Activated CD4-positive, alpha-beta T cell treated with anti-CD3 and anti-CD28 coated beads for 24 hours (primary cell): ENCODE measurements around the gene VEPH1.

Experiments
- DNase-seq, 2 donors: peaks; one replicate each; pipeline ENCODE4 v3.0.0-alpha.2; 2020; ENCODE audit warnings: low read depth in 2 of 2

Gene VEPH1

DNA sequence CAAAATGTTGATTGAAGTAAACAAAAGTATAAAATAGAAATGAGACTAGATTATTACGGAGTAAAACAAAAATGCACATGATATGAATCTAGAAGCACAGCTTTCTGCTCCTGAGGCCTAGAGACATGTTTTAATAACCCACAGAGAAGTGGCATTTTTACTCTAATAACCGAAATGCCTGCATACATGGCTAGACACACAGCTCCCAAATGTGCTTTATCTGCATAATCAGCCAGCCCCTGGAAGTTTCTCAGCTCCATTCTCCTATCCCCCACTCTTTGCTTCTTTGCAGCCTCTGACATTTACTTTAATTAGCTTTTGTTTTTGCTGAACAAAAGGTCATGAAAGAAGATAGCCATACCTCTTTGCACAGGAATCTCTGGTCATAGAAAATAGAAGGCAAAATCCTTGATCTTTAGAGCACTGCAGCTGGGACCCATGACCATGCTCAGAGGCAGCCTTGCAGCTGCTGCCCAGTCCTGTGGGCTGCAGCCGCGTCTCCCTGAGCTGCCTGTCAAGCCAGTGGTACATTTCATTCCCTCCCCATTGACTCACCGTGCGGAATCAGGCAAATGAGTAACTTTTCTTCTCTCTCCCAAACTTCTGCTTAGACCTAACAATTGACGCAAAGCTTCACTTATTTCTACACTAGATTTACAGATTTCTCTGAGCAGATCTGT is at the start of gene VEPH1:
Gene VEPH1, minus strand, starts transcription at position 501 of the 680 bp plus-strand sequence. CDS start 8,067 bp downstream, outside the sequence.
- DNase-seq: no peak

- no peak for DNase-seq
These were observed 48.7 kb upstream of the VEPH1 start for GRCh38 chr3:157551961-157552360.

- DNase-seq: no peak
These were observed 46.3 kb upstream of the VEPH1 start for GRCh38 chr3:157549498-157549897.

GRCh38 chr3:157544501-157545130 is 41.4 kb upstream of the VEPH1 start:
- no peak for DNase-seq

DNA sequence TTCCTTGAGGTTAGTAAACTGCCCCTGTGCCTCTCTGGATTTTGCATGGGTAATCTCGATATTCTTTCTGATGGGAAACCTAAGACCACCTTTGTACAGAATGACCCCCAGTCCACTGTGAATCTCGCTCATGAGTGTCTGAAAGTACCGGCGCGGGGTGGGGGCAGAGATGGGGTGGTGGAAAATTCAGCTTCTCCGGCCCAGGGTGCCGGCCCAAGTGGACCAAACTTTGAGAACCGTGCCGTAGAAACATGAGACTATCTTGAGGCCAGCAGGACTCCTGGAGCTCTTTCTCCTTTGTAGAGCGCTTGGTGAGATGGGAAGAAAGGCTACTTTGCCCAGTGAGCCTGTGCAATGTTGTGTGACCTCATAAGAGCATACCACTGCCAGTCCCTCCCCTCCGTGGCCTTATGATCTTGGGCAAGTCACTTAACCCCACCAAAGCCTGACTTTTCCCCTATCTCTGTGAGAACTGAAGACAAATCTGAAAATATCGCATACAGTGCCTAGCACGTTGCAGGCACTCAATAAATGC is 40.4 kb upstream of the VEPH1 start:
- no peak for DNase-seq

- DNase-seq: no peak
These were observed 39.7 kb upstream of the VEPH1 start for GRCh38 chr3:157542711-157543500.

DNA sequence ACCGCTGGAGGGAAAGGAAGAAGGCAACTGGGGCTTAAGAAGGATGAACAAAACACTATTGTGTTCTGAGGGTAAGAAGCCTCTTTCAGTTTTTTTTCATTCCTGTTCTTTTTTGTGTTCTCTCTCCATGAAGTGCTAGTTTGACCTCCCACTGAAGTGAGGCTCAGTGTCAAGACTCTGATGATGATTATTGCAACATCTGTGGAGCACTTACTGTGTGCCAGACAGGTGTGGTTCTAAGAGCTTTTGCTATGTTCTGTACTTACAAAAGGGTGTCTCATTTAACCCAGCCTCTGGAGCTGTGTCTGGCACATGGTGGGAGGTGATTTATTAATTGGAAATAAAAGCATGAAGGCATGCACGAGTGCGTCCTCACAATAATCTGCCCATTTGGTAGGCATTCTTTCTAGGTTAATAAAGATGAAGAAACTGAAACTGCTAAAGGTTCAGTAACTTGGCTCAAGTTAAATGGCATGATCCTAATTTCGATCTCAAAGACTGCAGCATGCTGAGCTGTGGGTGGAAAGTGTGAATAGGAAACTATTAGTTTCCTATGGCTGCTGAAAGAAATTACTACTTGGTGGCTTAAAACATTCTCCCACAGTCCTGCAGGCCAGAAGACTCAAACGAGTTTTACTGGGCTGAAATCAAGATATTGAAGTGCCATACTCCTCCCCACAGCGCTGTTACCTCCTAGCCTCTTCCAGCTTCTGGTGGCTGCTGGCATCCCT is 38.5 kb upstream of the VEPH1 start:
- DNase-seq: no peak

DNA sequence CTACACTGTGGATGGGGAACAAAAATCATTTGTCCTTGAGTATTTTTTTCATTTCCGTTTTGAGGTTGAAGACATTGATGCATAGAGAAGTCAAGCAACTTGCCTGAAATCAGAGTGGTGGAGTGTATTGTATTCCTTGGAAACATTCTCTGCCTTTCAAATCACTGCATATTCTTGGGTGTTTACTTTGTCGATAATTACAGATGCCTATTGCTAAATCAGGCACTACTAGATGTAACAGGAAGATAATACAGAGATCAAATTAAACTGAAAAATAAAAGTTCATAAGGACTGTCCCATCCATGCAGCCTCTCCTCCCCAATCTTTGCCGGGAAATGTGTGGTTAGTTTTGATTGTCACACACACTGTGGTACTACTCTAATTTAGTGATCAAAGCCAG is 37.4 kb upstream of the VEPH1 start:
- no peak for DNase-seq

DNA sequence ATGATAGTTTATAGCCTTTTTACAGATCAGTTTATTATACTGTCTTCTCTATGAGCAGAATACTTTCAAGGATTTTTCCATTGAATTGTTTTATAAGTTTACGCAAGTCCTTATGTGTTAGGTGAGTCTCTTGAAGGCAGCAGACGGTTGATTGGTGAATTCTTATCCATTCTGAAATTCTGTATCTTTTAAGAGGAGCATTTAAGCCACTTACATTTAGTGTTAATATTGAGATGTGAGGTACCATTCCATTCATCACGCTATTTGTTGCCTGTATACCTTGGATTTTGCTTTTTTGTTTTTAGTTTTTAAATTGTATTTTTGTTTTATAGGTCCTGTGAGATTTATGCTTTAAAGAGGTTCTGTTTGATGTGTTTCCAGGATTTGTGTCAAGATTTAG is 32.5 kb upstream of the VEPH1 start:
- DNase-seq: no peak

DNA sequence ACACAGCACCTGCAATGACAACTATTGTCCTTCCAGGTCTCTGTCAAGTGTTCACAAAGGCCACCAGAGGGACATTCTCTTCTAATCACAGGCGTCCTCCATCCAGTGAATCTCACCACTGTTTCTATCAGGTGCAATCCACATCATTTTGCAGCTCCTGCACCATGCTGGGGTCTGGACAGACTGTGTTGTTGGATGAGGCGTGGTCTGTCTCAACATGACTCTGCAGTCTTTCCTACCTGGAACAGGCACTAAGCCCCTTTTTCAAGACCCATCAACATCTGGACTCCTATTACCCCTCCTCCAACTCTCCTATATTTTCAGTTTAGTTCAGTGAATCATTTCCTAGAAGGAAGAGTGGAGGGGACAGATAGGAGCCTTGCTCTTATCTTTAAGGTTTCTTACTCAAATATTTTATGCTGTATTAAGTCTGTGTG is 31.5 kb upstream of the VEPH1 start:
- no peak for DNase-seq

GRCh38 chr3:157533298-157534070 is 30.3 kb upstream of the VEPH1 start:
- DNase-seq: no peak

DNA sequence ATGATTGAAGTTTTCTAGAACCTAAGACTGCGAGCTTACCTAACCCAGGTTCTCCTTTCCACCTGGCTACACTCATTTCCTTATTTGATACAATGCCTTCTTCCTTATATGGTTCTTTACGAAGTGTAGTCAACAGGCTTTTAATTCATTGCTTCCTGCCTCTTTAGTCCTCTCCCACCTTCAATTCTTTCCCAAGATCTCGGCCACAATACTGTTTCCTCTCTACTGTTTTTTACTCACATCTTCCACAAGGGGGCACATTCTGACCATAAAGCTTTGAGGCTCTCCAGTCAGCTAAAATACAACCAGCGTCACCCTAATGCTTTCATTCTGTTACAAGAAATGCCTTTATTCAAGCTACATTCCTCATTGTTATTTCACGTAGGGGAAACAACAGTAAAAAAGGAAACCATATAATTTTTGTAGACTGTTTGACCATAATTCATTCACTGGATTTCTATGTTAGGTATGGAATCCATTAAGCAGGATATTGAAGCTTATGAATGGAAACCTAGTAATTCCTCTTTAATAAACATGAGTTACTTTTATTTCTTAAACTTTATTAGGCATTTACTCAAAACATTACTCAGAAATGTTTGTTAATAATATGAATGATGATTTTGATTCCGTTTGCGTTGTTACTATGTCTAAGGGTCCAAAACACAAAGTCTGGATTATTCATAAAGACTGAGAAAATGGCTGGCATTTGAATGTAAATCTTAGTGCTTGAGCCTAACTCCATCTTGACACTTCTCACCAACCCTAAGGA is 29.5 kb upstream of the VEPH1 start:
- DNase-seq: no peak

- no peak for DNase-seq
These were observed 28.6 kb upstream of the VEPH1 start for GRCh38 chr3:157531771-157532170.

DNA sequence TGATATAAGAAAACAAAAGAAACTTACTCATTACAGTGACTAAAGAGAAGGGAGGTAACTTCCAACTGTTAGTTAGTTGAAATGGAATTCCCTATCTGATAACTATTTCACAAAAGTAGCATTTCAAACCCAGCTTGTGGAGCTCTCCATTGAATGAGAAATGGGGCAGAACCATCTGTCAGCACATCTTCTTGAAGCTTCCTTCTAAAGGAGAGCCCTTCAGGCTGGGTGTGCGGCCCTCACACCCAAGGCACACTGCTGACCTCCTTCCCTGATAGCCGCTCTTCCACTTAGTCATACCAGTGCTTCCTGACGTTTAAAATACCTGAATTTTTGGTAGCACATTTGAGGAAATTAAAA is 28.1 kb upstream of the VEPH1 start:
- no peak for DNase-seq

DNA sequence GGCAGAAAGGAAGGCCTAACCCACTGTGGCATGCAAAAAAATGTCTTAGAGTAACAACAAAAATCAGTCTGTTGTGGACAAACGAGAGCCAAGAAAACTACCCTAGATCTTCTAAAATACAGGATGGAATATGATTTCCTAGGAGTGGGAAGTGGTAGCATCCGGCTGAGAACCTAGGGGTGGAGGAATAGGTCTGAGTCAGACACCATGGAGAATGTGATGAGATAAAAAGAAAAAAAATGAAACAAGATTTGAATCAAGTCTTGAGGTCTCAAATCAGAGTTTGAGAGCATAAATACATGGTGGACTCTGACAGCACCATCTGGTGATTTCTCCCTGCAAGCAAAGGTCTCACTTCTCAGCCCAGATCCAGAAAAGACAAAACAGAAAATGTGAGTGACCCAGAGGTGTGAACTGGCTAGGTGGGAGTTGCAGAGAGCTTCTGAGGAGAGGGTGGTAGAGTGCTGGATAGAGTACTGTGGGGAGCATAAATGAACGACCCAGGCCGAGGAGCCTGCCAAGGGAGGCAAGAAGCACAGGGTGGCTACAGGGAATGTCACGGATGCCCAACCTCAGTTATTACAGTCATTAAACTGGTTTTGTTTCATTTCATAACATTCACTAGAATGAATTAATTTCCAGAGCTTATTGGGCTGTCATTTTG is 27.6 kb upstream of the VEPH1 start:
- no peak for DNase-seq

- no peak for DNase-seq
These were observed 26.5 kb upstream of the VEPH1 start for GRCh38 chr3:157529751-157530150.

DNA sequence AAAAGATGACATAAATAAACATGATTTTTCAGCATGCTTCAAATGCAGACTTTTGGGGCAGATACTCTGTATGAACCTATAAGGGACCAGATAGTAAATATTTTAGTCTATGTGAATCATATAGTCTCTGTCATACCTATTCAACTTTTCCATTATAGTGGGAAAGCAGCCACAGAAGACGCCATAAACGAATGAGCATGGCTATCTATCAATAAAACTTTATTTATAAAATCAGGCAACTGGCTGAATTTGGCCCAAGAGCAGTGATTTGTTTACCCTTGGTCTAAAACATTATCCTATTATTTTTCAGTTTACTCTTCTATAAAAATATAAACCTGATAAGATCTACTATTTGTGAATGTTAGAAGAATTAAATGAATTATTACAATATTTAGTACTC is 25.9 kb upstream of the VEPH1 start:
- no peak for DNase-seq

DNA sequence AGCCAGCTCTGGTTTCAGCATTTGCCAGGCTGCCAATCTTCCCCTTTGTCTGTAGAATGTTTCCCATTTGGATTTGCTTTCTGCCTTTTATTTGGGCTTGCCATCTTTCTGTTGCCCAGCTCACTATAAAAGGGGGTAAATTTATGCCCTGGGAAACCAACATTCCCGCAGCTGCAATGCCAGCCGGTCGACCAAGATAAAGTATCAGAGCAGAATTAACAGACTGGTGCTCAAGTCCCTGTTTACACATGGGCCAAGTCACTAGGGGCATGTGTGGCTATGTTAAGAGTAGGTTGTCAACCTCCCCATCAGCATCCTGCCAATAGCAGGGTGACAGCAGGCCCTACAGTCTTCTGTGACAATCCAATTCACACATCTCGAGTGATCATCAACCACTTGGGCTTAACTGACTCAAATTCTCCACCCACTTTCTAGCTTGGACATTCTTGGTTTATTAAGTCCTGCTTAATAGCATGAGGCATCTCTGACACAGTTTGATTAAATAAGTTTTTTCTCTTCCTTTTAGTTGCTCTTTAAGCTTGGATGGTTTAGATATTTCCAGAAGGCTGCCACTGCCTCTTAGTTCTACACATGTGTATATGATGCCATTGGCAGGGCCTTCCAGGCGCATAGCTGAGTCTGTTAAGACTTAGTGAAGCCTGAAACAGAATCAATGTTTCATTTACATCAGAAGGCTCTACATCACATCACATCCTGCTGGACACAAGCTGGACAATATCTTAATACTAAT is 24.1 kb upstream of the VEPH1 start:
- no peak for DNase-seq

- no peak for DNase-seq
These were observed 22.8 kb upstream of the VEPH1 start for GRCh38 chr3:157526036-157526435.
